SU-DHL-6 (cell line): ENCODE measurements around the gene ADCYAP1R1.

Experiments used
- CTCF ChIP-seq: fragments of 200-600 bp; sonication (generic); IDR thresholded peaks from one replicate; pipeline ENCODE4 v1.5.1; 2017; ENCODE audit warnings: antibody characterized with exemption, mild to moderate bottlenecking, low read length, moderate library complexity; ENCODE audit not compliant: insufficient read depth, poor library complexity, severe bottlenecking
- EZH2phosphoT487 ChIP-seq: fragments of 200-600 bp; sonication (generic), shearing (Covaris generic); conservative IDR thresholded peaks from 2 replicates; pipeline ENCODE4 v1.6.1; 2018; ENCODE audit warnings: mild to moderate bottlenecking, antibody characterized with exemption, low read length, moderate library complexity, mixed read lengths

DNA sequence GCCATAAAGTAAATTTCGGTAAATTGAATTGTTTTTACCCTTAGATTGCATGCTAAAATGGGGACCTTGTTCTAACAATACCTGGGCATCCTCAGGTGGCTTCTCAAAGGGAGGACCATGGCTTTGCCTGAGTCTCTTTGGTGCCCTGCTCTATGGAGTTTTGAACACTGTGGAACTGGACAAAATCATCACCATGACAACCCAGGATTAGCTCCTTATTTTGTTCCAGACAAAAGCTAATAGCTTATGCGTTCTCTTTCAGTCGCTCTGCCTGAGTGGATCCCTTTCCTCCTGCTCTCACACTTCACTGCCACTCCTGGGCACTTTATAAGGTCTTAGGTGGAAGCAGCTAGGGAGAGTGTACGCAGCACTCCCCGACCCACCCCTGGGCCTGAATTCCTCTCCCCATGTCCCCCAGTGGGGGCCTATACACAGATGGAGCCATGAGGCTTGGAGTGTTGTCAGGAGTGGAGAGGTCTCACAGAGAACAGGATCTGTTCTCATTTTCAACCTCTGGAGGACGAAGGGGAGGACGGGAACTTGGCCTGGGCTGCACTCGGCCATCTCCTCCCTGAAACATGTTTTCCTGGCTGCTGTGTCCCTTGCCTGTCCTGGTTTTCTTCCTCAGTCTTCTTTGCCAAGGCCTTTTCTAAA, 19.0 kb downstream of the ADCYAP1R1 start:
- TF ChIP-seq CTCF (no peak), EZH2phosphoT487 (no peak)
